Measurements from ENCODE around the gene ALDH1B1.

- no peak for TF ChIP-seq POLR2A (IDR thresholded peaks at IDR 0.05)
- TF ChIP-seq CTCF (IDR thresholded peaks at IDR 0.05): no peak
Observed at GRCh38 chr9:38439916-38440301, 47.4 kb downstream of the ALDH1B1 start.

All from uterus (tissue), 2 donors.